ENCODE measurements around the gene EPHB2. TPM values are rescaled to one million over a fixed set of nuclear protein-coding genes. Genes with fewer than 3 reads are reported as not detected.

EPHB2 gene
- total RNA-seq (1 to 10 TPM in 4 of 10 donors, under 1 TPM in 6; 0.34 to 5.0 (median 0.85) TPM), polyA plus RNA-seq (1 to 10 TPM in 1 of 2 donors, under 1 TPM in 1; 0.15 to 1.5 TPM)
- long read RNA-seq, donor 1, result 0 reads
- long read RNA-seq, donor 2, partial matches to known transcripts, result 1 of 2 reads
- long read RNA-seq, donor 2, other reads (novel, unspliced or antisense), result 1 of 2 reads
- long read RNA-seq, donor 3, partial matches to known transcripts, result 1 of 1 reads
- long read RNA-seq, donor 3, other reads (novel, unspliced or antisense), result 0 of 1 reads

DNA sequence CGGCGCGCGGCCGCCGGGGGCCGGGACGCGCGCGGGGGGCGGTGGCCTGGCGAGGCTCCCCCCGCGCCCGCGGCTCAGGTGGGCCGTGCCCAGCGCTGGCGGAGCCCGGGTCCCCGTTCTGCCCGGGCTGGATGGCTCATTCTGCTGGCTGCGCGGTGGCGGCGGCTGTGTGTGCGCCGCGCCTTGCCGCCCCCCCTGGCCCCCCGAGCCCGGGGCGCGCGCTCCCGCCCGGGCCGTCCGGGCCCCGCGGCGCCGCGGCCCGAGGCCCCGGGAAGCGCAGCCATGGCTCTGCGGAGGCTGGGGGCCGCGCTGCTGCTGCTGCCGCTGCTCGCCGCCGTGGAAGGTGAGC, at the start of gene EPHB2:
EPHB2 (plus strand) TSS at position 139 of the 349 bp plus-strand sequence; CDS start at position 283, 144 bp downstream.
- peak within 1 kb of the TSS in 1 of 10 donors; percentile 6 for H3K27ac ChIP-seq
- DNase-seq (peak in 1 of 2 donors; percentile 57), ATAC-seq (peak in 5 of 8 donors; percentile 16 to 82 (median 33))
- no peaks in the 10 kb centered on the region for H3K9me3 ChIP-seq
- peak within 1 kb of the TSS in 9 of 10 donors; percentile 38 to 58 (median 49) for H3K4me3 ChIP-seq
- TF ChIP-seq, protein P1, sequence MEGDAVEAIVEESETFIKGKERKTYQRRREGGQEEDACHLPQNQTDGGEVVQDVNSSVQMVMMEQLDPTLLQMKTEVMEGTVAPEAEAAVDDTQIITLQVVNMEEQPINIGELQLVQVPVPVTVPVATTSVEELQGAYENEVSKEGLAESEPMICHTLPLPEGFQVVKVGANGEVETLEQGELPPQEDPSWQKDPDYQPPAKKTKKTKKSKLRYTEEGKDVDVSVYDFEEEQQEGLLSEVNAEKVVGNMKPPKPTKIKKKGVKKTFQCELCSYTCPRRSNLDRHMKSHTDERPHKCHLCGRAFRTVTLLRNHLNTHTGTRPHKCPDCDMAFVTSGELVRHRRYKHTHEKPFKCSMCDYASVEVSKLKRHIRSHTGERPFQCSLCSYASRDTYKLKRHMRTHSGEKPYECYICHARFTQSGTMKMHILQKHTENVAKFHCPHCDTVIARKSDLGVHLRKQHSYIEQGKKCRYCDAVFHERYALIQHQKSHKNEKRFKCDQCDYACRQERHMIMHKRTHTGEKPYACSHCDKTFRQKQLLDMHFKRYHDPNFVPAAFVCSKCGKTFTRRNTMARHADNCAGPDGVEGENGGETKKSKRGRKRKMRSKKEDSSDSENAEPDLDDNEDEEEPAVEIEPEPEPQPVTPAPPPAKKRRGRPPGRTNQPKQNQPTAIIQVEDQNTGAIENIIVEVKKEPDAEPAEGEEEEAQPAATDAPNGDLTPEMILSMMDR (IDR thresholded peaks at IDR 0.05), result no peak
- peaks cover 0 to 38% (median 8%) of the 10 kb centered on the region in 9 donors for H3K4me1 ChIP-seq
- H3K27me3 ChIP-seq, result peaks cover 0 to 55% (median 42%) of the 10 kb centered on the region in 7 donors
- no peaks in the 10 kb centered on the region for H3K36me3 ChIP-seq
- WGBS, 2 donors, result 1% methylated on average over 25 to 55 of the region's 55 CpGs
- intact Hi-C loops (cut with DNase I), result no loop called here

DNA sequence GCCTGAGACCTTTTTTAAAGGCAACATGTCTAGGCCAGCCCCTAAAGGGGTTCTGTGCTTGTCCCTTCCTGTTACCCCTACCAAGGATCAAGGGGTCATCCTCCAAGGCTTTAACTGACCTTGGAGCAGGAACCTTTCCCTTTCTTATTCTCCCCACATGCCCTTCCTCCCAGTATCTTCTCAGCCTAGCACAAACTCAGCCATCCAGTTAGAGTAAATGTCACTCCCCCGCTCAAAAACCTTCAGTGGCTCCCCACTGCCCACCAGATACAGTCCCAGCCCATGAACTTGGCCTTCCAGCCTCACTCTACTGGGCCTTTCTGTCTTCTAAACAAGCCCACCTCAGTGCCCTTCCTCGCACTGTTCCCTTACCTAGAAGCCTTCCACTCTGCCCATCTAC, 48.8 kb upstream of the EPHB2 start:
- H3K4me3 ChIP-seq, result no peak overlapping the region
- TF ChIP-seq, protein P1 (IDR thresholded peaks at IDR 0.05), result no peak
- WGBS, 2 donors, result 81 to 95% methylated on average over 2 of the region's 2 CpGs
- no peaks in the 10 kb centered on the region for H3K4me1 ChIP-seq
- no peaks in the 10 kb centered on the region for H3K9me3 ChIP-seq
- peak in 1 of 8 donors; percentile 14 for ATAC-seq
- DNase-seq, result no peak
- peaks cover 0 to 24% (median 0%) of the 10 kb centered on the region in 9 donors for H3K36me3 ChIP-seq
- intact Hi-C loops (cut with DNase I), result no loop called here
- no peak overlapping the region for H3K27ac ChIP-seq
- H3K27me3 ChIP-seq, result peaks cover 0 to 40% (median 8%) of the 10 kb centered on the region in 7 donors

DNA sequence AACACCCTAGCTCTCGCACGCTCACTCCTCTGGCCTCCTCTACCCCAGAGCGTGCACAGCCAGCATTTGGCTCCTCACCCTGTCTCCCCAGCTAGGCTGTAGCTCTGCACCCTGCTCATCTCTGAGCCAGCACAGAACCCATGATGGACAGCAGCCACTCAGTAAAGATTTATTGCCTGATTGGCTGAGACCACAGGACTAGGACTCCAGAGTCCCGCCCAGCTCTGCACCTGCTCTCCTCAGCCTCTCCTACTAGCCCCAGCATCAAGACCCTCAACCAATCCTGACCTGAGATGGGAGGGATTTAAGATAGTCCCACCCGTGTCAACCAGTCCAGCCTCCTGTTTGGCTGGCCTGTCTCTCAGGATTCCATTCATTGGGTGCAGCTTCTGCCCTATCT, 48.3 kb upstream of the EPHB2 start:
- ATAC-seq, result peak in 7 of 8 donors; percentile 14 to 61 (median 46)
- TF ChIP-seq, protein P1 (IDR thresholded peaks at IDR 0.05), result no peak
- H3K27ac ChIP-seq, result no peak overlapping the region
- intact Hi-C loops (cut with DNase I), result no loop called here
- no peaks in the 10 kb centered on the region for H3K4me1 ChIP-seq
- peaks cover 0 to 39% (median 4%) of the 10 kb centered on the region in 7 donors for H3K27me3 ChIP-seq
- no peak overlapping the region for H3K4me3 ChIP-seq
- no peak for DNase-seq
- 60 to 73% methylated on average over 5 of the region's 5 CpGs for WGBS, 2 donors
- peaks cover 0 to 24% (median 0%) of the 10 kb centered on the region in 9 donors for H3K36me3 ChIP-seq
- no peaks in the 10 kb centered on the region for H3K9me3 ChIP-seq

DNA sequence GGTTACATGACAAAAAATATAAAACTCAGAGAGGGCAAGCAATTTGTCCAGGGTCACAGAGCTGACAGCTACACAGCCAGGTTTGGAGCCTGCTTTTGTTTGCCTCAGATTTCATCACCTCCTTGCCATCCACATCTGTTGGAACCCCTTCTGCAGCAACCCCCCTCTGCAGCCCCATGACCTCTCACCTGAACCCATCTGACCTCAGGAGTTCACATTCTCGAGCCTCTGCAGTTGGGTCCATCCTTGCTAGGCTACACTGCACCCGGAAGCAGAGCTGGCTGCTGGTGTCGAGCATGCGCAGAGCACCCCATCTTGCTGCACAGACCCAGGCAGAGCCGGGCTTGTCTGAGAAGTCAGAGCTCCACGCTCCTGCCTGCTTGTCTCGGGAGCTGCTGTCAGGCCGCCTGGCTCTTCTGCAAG, 47.6 kb upstream of the EPHB2 start:
- 76 to 80% methylated on average over 8 of the region's 8 CpGs for WGBS, 2 donors
- H3K27me3 ChIP-seq, result peaks cover 0 to 41% (median 3%) of the 10 kb centered on the region in 7 donors
- H3K36me3 ChIP-seq, result peaks cover 0 to 24% (median 0%) of the 10 kb centered on the region in 9 donors
- H3K9me3 ChIP-seq, result no peaks in the 10 kb centered on the region
- no peak for DNase-seq
- no peaks in the 10 kb centered on the region for H3K4me1 ChIP-seq
- H3K4me3 ChIP-seq, result no peak overlapping the region
- TF ChIP-seq, protein P1 (IDR thresholded peaks at IDR 0.05), result no peak
- H3K27ac ChIP-seq, result no peak overlapping the region
- peak in 1 of 8 donors; percentile 14 for ATAC-seq
- intact Hi-C loops (cut with DNase I), result no loop called here
